ENCODE results near the gene GNPDA1. TPM values are rescaled to one million over a fixed set of nuclear protein-coding genes. Genes with fewer than 3 reads are reported as not detected.

The GNPDA1 gene
- total RNA-seq, 1 experiment from 2014 or later = 54.0 TPM

GRCh38 chr5:141978389-141978788 lies 34.4 kb downstream of the GNPDA1 start:
- H3K27ac Mint-ChIP-seq (ENCODE audit: unreplicated experiment) = no peak overlapping the region
- H3K36me3 Mint-ChIP-seq (ENCODE audit: insufficient read depth, unreplicated experiment) = peaks cover 13% of the 10 kb centered on the region
- H3K27me3 Mint-ChIP-seq (ENCODE audit: unreplicated experiment) = no peaks in the 10 kb centered on the region
- intact Hi-C loops (cut with micrococcal nuclease; ENCODE audit: unreplicated experiment) = no loop called here
- BruUV-seq (replicated peaks) = no TSS peak
- no peak overlapping the region for H3K4me3 Mint-ChIP-seq (ENCODE audit: low read depth, unreplicated experiment)
- CTCF ChIA-PET = interaction anchor here (1.1 kb wide), 1 partner anchor 9 kb away, joined by 4 read pairs; the partner anchor contains the start of gene RNF14
- TF ChIP-seq CTCF (IDR thresholded peaks at IDR 0.05; ENCODE audit: unreplicated experiment) = no peak
- H3K4me1 Mint-ChIP-seq (ENCODE audit: low read depth, unreplicated experiment) = peaks cover 7% of the 10 kb centered on the region
- H3K9me3 Mint-ChIP-seq (ENCODE audit: low read depth, unreplicated experiment) = no peaks in the 10 kb centered on the region
- DNase-seq = no peak

DNA sequence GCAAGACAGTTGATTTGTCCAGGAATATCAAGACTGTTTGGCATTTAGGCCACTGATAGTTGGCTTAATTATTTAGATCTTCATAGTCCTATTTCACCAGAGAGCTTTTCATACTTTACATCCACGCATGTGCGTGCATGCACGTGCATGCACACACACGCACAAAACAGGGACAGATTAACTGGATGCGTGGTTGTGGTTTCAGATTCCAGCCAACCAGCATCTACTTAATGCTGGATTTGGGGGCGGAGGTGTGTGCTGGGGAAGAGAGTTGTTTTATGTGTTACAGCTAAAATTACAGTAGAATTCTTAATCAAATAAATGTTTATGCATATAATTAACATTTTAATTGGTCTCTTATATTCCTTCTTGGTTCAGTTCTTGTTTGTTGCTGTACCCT lies 36.7 kb downstream of the GNPDA1 start:
- TF ChIP-seq CTCF (IDR thresholded peaks at IDR 0.05; ENCODE audit: unreplicated experiment) = no peak
- Mint-ChIP-seq H3K4me1 (ENCODE audit: low read depth, unreplicated experiment) (peaks cover 15% of the 10 kb centered on the region), H3K27me3 (ENCODE audit: unreplicated experiment) (no peaks in the 10 kb centered on the region), H3K4me3 (ENCODE audit: low read depth, unreplicated experiment) (no peak overlapping the region), H3K36me3 (ENCODE audit: insufficient read depth, unreplicated experiment) (peaks cover 11% of the 10 kb centered on the region), H3K27ac (ENCODE audit: unreplicated experiment) (no peak overlapping the region), H3K9me3 (ENCODE audit: low read depth, unreplicated experiment) (no peaks in the 10 kb centered on the region)
- intact Hi-C loops (cut with micrococcal nuclease; ENCODE audit: unreplicated experiment) = no loop called here
- CTCF ChIA-PET = interaction anchor here (0.6 to 0.7 kb wide), 2 partner anchors 443 to 463 kb away, joined by 3 to 4 read pairs; no protein-coding TSS in a partner anchor
- no TSS peak for BruUV-seq (replicated peaks)
- no peak for DNase-seq

DNA sequence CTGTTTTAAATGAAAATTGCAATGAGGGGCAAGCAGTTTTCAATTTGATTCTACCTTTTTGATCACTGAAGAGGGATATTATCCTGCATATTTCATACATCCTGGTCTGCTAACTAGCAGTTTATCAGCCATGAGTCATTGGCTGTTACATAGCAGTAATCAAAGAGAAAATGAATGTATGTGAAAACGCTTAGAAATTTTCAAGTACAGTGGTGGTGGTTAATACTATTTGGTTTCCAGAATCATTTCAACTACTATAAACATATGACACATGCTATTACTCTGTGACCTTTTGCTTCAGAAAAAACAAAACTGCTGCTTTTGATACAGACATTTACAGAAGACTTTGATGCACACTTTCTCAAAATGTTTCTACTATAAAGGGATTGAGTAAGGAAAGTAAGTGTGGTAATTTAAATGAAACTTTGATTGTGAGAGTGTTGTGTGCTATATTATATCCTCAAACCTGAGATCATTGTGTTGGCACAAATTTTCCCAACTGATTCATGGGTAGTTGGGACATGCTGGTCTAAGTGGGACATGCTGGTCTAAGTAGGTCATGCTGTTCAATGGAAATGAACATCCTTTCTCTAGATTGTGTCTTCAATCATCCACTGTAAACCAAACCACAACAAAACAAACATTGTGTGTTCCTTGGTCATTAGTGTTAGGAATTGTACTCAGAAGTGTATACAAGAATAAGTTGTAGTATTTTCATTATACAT lies 38.8 kb downstream of the GNPDA1 start:
- H3K27ac Mint-ChIP-seq (ENCODE audit: unreplicated experiment) = no peak overlapping the region
- no TSS peak for BruUV-seq (replicated peaks)
- intact Hi-C loops (cut with micrococcal nuclease; ENCODE audit: unreplicated experiment) = no loop called here
- CTCF ChIA-PET = no interaction called here
- no peak overlapping the region for H3K4me3 Mint-ChIP-seq (ENCODE audit: low read depth, unreplicated experiment)
- no peak for DNase-seq
- no peaks in the 10 kb centered on the region for H3K27me3 Mint-ChIP-seq (ENCODE audit: unreplicated experiment)
- peaks cover 22% of the 10 kb centered on the region for H3K36me3 Mint-ChIP-seq (ENCODE audit: insufficient read depth, unreplicated experiment)
- no peaks in the 10 kb centered on the region for H3K9me3 Mint-ChIP-seq (ENCODE audit: low read depth, unreplicated experiment)
- H3K4me1 Mint-ChIP-seq (ENCODE audit: low read depth, unreplicated experiment) = peaks cover 29% of the 10 kb centered on the region
- TF ChIP-seq CTCF (IDR thresholded peaks at IDR 0.05; ENCODE audit: unreplicated experiment) = no peak

DNA sequence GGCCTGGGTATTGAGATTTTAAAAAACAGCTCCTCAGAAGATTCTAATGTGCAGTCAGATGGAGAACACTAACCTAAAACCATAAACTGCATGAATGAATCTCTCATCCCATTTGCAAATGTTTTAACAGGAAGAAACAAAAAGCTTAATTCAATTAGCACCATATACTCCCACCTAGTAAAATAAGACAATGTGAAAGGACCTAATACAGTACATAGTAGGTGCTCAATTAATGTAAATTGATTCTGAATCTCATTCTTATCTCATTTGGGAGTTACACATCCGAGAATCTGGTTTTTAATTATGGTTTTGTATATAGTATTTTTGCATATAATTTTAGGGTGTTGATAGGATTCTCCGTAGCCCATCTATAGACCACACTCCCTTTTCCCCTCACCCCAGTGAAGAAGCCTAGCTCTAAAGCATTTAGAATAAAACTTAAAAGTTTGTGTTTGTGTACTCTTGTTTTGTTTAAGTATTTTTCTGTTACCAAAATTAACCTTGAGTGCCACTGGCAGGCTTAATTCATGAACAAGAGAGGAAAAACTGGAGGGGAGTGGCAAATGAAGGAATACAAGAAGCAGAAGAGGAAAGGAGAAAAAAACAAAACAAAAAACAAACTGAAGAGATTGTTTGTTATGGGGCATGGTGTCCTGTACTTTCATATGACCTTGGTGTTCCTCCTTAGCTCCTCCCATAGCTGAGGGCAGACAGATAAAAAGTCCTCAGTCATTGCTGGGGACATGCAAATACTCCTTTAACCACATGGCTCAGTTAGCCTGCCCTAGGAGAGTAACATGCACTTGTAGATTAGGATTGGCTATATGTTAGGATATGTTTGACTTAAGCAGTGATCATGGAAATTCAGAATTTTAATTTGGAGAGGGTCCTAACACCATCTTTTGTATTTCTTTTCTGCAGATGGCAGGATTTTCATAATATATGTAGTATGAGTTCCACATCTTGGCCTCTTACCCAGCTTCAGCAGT lies 42.8 kb downstream of the GNPDA1 start:
- peak overlapping the region; percentile 93 for H3K27ac Mint-ChIP-seq (ENCODE audit: unreplicated experiment)
- no peaks in the 10 kb centered on the region for H3K9me3 Mint-ChIP-seq (ENCODE audit: low read depth, unreplicated experiment)
- intact Hi-C loops (cut with micrococcal nuclease; ENCODE audit: unreplicated experiment) = no loop called here
- no peak for TF ChIP-seq CTCF (IDR thresholded peaks at IDR 0.05; ENCODE audit: unreplicated experiment)
- DNase-seq = no peak
- H3K4me3 Mint-ChIP-seq (ENCODE audit: low read depth, unreplicated experiment) = peak overlapping the region; percentile 99
- CTCF ChIA-PET = interaction anchor here (0.7 to 2.2 kb wide), 9 partner anchors 8 to 302 kb away, joined by 3 to 20 read pairs (median 4); partner anchors contain the start of gene PCDH1
- no TSS peak for BruUV-seq (replicated peaks)
- no peaks in the 10 kb centered on the region for H3K27me3 Mint-ChIP-seq (ENCODE audit: unreplicated experiment)
- peaks cover 36% of the 10 kb centered on the region for H3K4me1 Mint-ChIP-seq (ENCODE audit: low read depth, unreplicated experiment)
- H3K36me3 Mint-ChIP-seq (ENCODE audit: insufficient read depth, unreplicated experiment) = peaks cover 31% of the 10 kb centered on the region
